DOHH2 (cell line): Measurements from ENCODE around the gene STRN4.

Source experiments
- H3F3A ChIP-seq: fragments of 200-600 bp; sonication (generic), shearing (Covaris generic); 2 replicates; pipeline ENCODE4 v1.6.0; 2016; ENCODE audit warnings: antibody characterized with exemption, mild to moderate bottlenecking; ENCODE audit not compliant: control insufficient read depth, insufficient read depth
- H3K27ac ChIP-seq: fragments of 200-600 bp; sonication (generic); 2 replicates; pipeline ENCODE4 v1.5.1; 2014; ENCODE audit warnings: low read depth, mild to moderate bottlenecking, low read length, moderate library complexity
- H3K27me3 ChIP-seq: fragments of 200-600 bp; sonication (generic); 2 replicates; pipeline ENCODE4 v1.6.1; 2014; ENCODE audit warnings: mild to moderate bottlenecking, low read length, mixed read lengths; ENCODE audit not compliant: control insufficient read depth
- H3K36me3 ChIP-seq: fragments of 200-600 bp; sonication (generic); 2 replicates; pipeline ENCODE4 v1.6.1; 2014; ENCODE audit warnings: mild to moderate bottlenecking, low read length, moderate library complexity, mixed read lengths; ENCODE audit not compliant: control insufficient read depth
- H3K4me1 ChIP-seq: fragments of 200-600 bp; sonication (generic); 2 replicates; pipeline ENCODE4 v1.6.1; 2014; ENCODE audit warnings: mild to moderate bottlenecking, low read length, mixed read lengths; ENCODE audit not compliant: control insufficient read depth
- H3K4me2 ChIP-seq: fragments of 200-600 bp; sonication (generic); 2 replicates; pipeline ENCODE4 v1.6.0; 2014; ENCODE audit warnings: mild to moderate bottlenecking, low read length, moderate library complexity
- H3K4me3 ChIP-seq: fragments of 200-600 bp; sonication (generic); 2 replicates; pipeline ENCODE4 v1.5.1; 2014; ENCODE audit warnings: mild to moderate bottlenecking, low read length, mixed read lengths
- H3K79me2 ChIP-seq: fragments of 200-600 bp; sonication (generic); 2 replicates; pipeline ENCODE4 v1.6.1; 2014; ENCODE audit warnings: mild to moderate bottlenecking, low read length, mixed read lengths; ENCODE audit not compliant: control insufficient read depth
- H3K9me2 ChIP-seq: fragments of 200-600 bp; sonication (generic); replicated peaks from 2 replicates; pipeline ENCODE4 v1.6.1; 2014; ENCODE audit warnings: mild to moderate bottlenecking, low read length, mixed read lengths; ENCODE audit not compliant: control insufficient read depth
- H3K9me3 ChIP-seq: fragments of 200-600 bp; sonication (generic); 2 replicates; pipeline ENCODE4 v1.6.1; 2014; ENCODE audit warnings: antibody characterized with exemption, low read length, mixed read lengths; ENCODE audit not compliant: control insufficient read depth, insufficient read depth
- H4K20me1 ChIP-seq: fragments of 200-600 bp; sonication (generic); 2 replicates; pipeline ENCODE4 v1.6.0; 2014; ENCODE audit warnings: low read depth, mild to moderate bottlenecking, antibody characterized with exemption, low read length, moderate library complexity; ENCODE audit not compliant: control insufficient read depth, insufficient read depth
- EZH2phosphoT487 ChIP-seq: fragments of 200-600 bp; sonication (generic); IDR thresholded peaks from 2 replicates; pipeline ENCODE4 v1.6.1; 2017; ENCODE audit warnings: borderline replicate concordance, mild to moderate bottlenecking, antibody characterized with exemption, low read length, moderate library complexity, mixed read lengths
- TF ChIP-seq, protein P1 (sequence below): fragments of 200-600 bp; sonication (generic); IDR thresholded peaks from one replicate; pipeline ENCODE4 v1.5.1; 2014; ENCODE audit warnings: antibody characterized with exemption, mild to moderate bottlenecking, low read depth, low read length; ENCODE audit not compliant: poor library complexity, severe bottlenecking

The STRN4 gene

DNA sequence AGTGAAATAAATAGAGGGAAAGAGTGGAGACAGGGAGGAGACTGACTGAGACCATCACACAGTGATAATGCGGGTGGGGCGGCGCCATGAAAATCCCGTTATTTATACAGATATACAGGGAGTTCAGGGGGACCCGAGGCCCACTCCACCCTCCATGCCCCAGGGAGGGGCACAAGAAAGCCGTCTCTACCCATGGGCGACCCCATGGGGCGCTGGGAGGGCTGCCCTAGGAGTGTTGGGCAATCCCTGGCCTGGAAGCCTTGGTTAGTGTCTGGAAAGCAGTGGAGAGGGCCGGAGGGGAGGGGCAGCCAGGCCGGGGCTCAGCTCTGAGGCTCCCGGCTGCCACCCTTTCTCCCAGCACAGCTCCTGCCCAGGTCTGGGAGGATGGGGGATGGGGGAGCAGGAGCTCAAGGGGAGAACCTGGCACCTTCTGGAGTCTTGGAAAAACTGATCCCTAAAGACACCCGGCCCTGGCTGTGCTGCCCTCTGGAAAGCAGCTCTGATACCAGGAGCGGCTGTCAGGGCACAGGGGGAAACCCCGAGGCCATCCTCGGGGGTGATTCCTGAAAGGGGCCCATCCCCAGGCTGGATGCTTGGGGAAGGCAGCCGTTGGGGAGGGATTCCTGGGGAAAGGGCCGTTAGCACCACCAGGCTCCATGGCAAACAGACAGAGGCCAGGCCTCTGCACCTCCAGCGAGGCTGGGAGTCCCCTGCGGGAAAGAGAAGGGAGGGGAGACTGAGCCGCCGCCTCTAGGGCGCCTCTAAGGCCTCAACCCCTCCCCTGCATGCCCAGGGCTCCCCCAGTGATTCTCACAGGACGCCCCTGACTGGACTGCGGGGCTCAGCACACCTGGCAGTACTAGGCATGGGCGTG, 26.4 kb downstream of the STRN4 start:
- peak overlapping the region; percentile 88 for H3K4me3 ChIP-seq
- H3K4me1 ChIP-seq, result peaks cover 71% of the 10 kb centered on the region
- H3K27ac ChIP-seq, result peak overlapping the region; percentile 93
- no peaks in the 10 kb centered on the region for H3K9me3 ChIP-seq
- TF ChIP-seq, protein P1, sequence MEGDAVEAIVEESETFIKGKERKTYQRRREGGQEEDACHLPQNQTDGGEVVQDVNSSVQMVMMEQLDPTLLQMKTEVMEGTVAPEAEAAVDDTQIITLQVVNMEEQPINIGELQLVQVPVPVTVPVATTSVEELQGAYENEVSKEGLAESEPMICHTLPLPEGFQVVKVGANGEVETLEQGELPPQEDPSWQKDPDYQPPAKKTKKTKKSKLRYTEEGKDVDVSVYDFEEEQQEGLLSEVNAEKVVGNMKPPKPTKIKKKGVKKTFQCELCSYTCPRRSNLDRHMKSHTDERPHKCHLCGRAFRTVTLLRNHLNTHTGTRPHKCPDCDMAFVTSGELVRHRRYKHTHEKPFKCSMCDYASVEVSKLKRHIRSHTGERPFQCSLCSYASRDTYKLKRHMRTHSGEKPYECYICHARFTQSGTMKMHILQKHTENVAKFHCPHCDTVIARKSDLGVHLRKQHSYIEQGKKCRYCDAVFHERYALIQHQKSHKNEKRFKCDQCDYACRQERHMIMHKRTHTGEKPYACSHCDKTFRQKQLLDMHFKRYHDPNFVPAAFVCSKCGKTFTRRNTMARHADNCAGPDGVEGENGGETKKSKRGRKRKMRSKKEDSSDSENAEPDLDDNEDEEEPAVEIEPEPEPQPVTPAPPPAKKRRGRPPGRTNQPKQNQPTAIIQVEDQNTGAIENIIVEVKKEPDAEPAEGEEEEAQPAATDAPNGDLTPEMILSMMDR, result no peak
- no peak for TF ChIP-seq EZH2phosphoT487
- no peaks in the 10 kb centered on the region for H3K9me2 ChIP-seq
- no peaks in the 10 kb centered on the region for H3K27me3 ChIP-seq
- H3F3A ChIP-seq, result peaks cover 26% of the 10 kb centered on the region
- H3K4me2 ChIP-seq, result peak overlapping the region; percentile 100
- peaks cover 91% of the 10 kb centered on the region for H3K36me3 ChIP-seq
- H3K79me2 ChIP-seq, result peaks cover 23% of the 10 kb centered on the region
- no peaks in the 10 kb centered on the region for H4K20me1 ChIP-seq

DNA sequence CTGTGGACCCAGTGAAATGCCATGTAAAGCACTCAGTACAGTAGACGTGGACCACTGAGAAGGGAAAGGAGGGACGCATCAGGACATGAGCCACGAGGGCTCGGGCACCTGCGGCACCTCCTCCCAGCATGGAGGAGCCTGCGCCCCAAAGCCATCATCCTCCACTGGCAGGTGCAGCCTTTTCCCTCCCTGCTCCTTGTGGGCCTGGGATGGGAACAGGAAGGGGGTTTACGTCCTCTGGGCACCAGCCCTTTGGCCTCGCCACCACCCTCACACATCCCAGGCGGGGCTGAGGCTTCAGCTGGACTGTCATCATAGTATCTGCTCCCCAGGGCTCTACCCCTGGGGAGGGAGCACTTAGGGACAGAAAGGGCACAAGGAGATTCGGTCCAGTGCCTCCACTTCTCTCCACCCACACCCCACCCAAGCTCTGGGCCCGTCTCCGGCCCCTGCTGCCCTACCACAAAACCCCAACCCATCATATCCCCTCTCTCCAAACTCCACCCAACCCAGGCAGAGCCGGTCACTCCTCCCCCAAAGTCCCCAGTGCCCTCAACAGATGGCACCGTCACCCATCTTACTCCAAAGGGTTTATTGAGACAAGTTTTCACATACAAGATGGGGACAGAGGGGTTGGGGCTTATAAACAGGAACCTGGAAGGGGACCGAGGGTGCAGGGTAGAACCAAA, 27.2 kb downstream of the STRN4 start:
- H3K79me2 ChIP-seq, result peaks cover 30% of the 10 kb centered on the region
- H3K9me2 ChIP-seq, result no peaks in the 10 kb centered on the region
- peak overlapping the region; percentile 88 for H3K4me3 ChIP-seq
- H3K36me3 ChIP-seq, result peaks cover 86% of the 10 kb centered on the region
- H3K4me2 ChIP-seq, result peak overlapping the region; percentile 100
- peak overlapping the region; percentile 93 for H3K27ac ChIP-seq
- no peaks in the 10 kb centered on the region for H3K9me3 ChIP-seq
- peaks cover 30% of the 10 kb centered on the region for H3F3A ChIP-seq
- TF ChIP-seq EZH2phosphoT487, result no peak
- TF ChIP-seq, protein P1, result no peak
- no peaks in the 10 kb centered on the region for H3K27me3 ChIP-seq
- H4K20me1 ChIP-seq, result no peaks in the 10 kb centered on the region
- H3K4me1 ChIP-seq, result peaks cover 77% of the 10 kb centered on the region

DNA sequence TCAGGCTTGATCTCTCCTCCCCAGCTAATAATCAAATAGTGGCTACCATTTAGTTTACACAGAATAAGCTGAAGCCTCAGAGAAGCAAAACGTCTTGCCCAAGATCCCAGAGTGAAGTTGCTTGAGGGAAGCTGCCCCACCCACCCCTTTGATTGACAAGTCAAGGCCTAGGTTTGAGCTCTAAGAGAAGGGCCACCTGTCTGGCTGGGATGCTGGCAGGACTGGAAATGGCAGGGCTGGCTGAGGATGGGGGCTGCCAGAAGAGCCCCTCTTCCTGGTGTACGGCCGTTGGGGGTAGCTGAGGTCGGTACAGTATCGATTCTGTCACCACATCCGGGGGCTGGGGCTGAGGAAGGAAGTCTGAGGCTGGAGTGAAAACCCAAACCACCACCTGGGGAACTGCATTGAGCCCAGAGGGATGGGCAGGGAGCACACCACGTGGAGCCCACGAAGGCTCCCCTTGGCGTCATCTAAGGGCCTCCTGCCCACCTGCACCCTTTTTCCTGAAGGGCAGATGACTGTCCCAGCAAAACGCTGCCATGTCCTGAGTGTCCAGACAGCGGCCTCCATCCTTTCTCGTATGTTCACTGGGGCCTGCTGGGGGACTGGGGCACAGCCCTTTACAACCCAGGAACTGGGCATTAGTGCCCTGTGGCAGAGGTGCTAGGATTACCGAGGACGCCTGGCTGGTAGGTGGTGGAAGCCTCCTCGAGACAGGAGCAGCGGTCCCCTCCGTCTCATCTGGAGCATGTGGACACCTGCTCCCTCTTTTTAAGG, 27.9 kb downstream of the STRN4 start:
- peaks cover 32% of the 10 kb centered on the region for H3F3A ChIP-seq
- H3K9me3 ChIP-seq, result no peaks in the 10 kb centered on the region
- peaks cover 36% of the 10 kb centered on the region for H3K79me2 ChIP-seq
- no peaks in the 10 kb centered on the region for H3K9me2 ChIP-seq
- H3K36me3 ChIP-seq, result peaks cover 83% of the 10 kb centered on the region
- no peaks in the 10 kb centered on the region for H3K27me3 ChIP-seq
- peaks cover 80% of the 10 kb centered on the region for H3K4me1 ChIP-seq
- peak overlapping the region; percentile 93 for H3K27ac ChIP-seq
- peak overlapping the region; percentile 100 for H3K4me2 ChIP-seq
- H4K20me1 ChIP-seq, result no peaks in the 10 kb centered on the region
- peak overlapping the region; percentile 88 for H3K4me3 ChIP-seq
- no peak for TF ChIP-seq EZH2phosphoT487
- TF ChIP-seq, protein P1, result no peak
